H9 (cell line): ENCODE results near the gene CCDC27. TPM values are rescaled to one million over a fixed set of nuclear protein-coding genes. Genes with fewer than 3 reads are reported as not detected.

Experiments
- DNase-seq: peaks from one replicate; pipeline ENCODE4 v3.0.0-alpha.2; 2017
- H2AFZ ChIP-seq: one replicate; pipeline ENCODE4 v1.6.1; 2013; ENCODE audit warnings: mild to moderate bottlenecking, low read length, control low read depth, moderate library complexity
- H2AK5ac ChIP-seq: 2 replicates; pipeline ENCODE4 v1.6.1; 2013; ENCODE audit warnings: low read length, control low read depth, mixed read lengths; ENCODE audit not compliant: insufficient read length
- H2BK120ac ChIP-seq: one replicate; pipeline ENCODE4 v1.6.1; 2013; ENCODE audit warnings: low read depth, mild to moderate bottlenecking, low read length, control low read depth, inconsistent platforms; ENCODE audit not compliant: poor library complexity, severe bottlenecking
- H2BK12ac ChIP-seq: 2 replicates; pipeline ENCODE4 v1.6.1; 2013; ENCODE audit warnings: low read length, control low read depth, mixed read lengths, low read depth; ENCODE audit not compliant: insufficient read length
- H2BK15ac ChIP-seq: 2 replicates; pipeline ENCODE4 v1.6.1; 2013; ENCODE audit warnings: low read depth, low read length, control low read depth
- H2BK20ac ChIP-seq: one replicate; pipeline ENCODE4 v1.6.1; 2013; ENCODE audit warnings: low read depth, mild to moderate bottlenecking, low read length, control low read depth, inconsistent platforms; ENCODE audit not compliant: poor library complexity, severe bottlenecking
- H2BK5ac ChIP-seq: 2 replicates; pipeline ENCODE4 v1.6.1; 2013; ENCODE audit warnings: low read length, control low read depth, mixed read lengths; ENCODE audit not compliant: insufficient read length
- H3K14ac ChIP-seq: 2 replicates; pipeline ENCODE4 v1.6.1; 2013; ENCODE audit warnings: low read length, control low read depth; ENCODE audit not compliant: insufficient read depth
- H3K18ac ChIP-seq: 2 replicates; pipeline ENCODE4 v1.6.1; 2013; ENCODE audit warnings: low read depth, mild to moderate bottlenecking, mixed read lengths, low read length, control low read depth; ENCODE audit not compliant: insufficient read length
- H3K23ac ChIP-seq: 2 replicates; pipeline ENCODE4 v1.6.1; 2013; ENCODE audit warnings: low read length, control low read depth, mixed read lengths, low read depth; ENCODE audit not compliant: insufficient read length
- H3K23me2 ChIP-seq: 2 replicates; pipeline ENCODE4 v1.6.1; 2013; ENCODE audit warnings: low read depth, mild to moderate bottlenecking, mixed read lengths, low read length, control low read depth; ENCODE audit not compliant: insufficient read length, poor library complexity, severe bottlenecking
- H3K27ac ChIP-seq: 2 replicates; pipeline ENCODE4 v1.5.1; 2013; ENCODE audit warnings: low read length, control low read depth, mixed read lengths, low read depth; ENCODE audit not compliant: insufficient read length
- H3K27me3 ChIP-seq: 2 replicates; pipeline ENCODE4 v1.6.1; 2013; ENCODE audit warnings: low read length, control low read depth, inconsistent platforms; ENCODE audit not compliant: insufficient read depth
- H3K4ac ChIP-seq: 2 replicates; pipeline ENCODE4 v1.6.1; 2013; ENCODE audit warnings: low read depth, mild to moderate bottlenecking, control low read depth, inconsistent platforms, low read length, moderate library complexity
- H3K4me1 ChIP-seq: 2 replicates; pipeline ENCODE4 v1.6.1; 2013; ENCODE audit warnings: low read length, control low read depth, inconsistent platforms; ENCODE audit not compliant: insufficient read depth
- H3K4me2 ChIP-seq: 2 replicates; pipeline ENCODE4 v1.6.1; 2013; ENCODE audit warnings: low read length, control low read depth, mixed read lengths; ENCODE audit not compliant: insufficient read length, insufficient read depth
- H3K56ac ChIP-seq: 2 replicates; pipeline ENCODE4 v1.6.1; 2013; ENCODE audit warnings: low read depth, mild to moderate bottlenecking, mixed read lengths, low read length, control low read depth; ENCODE audit not compliant: insufficient read length
- H3K79me1 ChIP-seq: 2 replicates; pipeline ENCODE4 v1.6.1; 2013; ENCODE audit warnings: low read depth, mild to moderate bottlenecking, moderate library complexity, low read length, control low read depth, inconsistent platforms; ENCODE audit not compliant: insufficient read depth, poor library complexity, severe bottlenecking
- H3K79me2 ChIP-seq: 2 replicates; pipeline ENCODE4 v1.6.1; 2013; ENCODE audit warnings: low read length, control low read depth, inconsistent platforms; ENCODE audit not compliant: insufficient read depth
- H3K9ac ChIP-seq: 2 replicates; pipeline ENCODE4 v1.6.1; 2013; ENCODE audit warnings: low read length, control low read depth, mixed read lengths; ENCODE audit not compliant: insufficient read length; ENCODE audit errors: extremely low read depth
- H3K9me3 ChIP-seq: one replicate; pipeline ENCODE4 v1.6.1; 2013; ENCODE audit warnings: low read depth, low read length, inconsistent platforms; ENCODE audit not compliant: control insufficient read depth
- H3T11ph ChIP-seq: one replicate; pipeline ENCODE4 v1.6.1; 2013; ENCODE audit warnings: mild to moderate bottlenecking, low read length, control low read depth, inconsistent platforms
- H4K20me1 ChIP-seq: one replicate; pipeline ENCODE4 v1.6.1; 2013; ENCODE audit not compliant: control insufficient read depth, insufficient read length, insufficient read depth
- H4K5ac ChIP-seq: 2 replicates; pipeline ENCODE4 v1.6.1; 2013; ENCODE audit warnings: low read depth, mild to moderate bottlenecking, mixed read lengths, low read length, control low read depth; ENCODE audit not compliant: insufficient read length
- H4K8ac ChIP-seq: replicated peaks from 2 replicates; pipeline ENCODE4 v1.6.1; 2013; ENCODE audit warnings: low read length, control low read depth, mixed read lengths, low read depth; ENCODE audit not compliant: insufficient read length
- H4K91ac ChIP-seq: 2 replicates; pipeline ENCODE4 v1.6.1; 2013; ENCODE audit warnings: low read depth, mild to moderate bottlenecking, moderate library complexity, mixed read lengths, low read length, control low read depth; ENCODE audit not compliant: insufficient read length
- H3K27ac Mint-ChIP-seq, 3 experiments: 2 replicates in 2 of 3; 3 replicates in 1 of 3; pipeline ENCODE4 v1.8.0; 2020 to 2021; ENCODE audit warnings: mixed read lengths in 3 of 3, mild to moderate bottlenecking in 1 of 3, moderate library complexity in 1 of 3
- H3K27me3 Mint-ChIP-seq: 2 replicates; pipeline ENCODE4 v1.8.0; 2021; ENCODE audit warnings: low read depth, mild to moderate bottlenecking, moderate library complexity, mixed read lengths
- H3K36me3 Mint-ChIP-seq, 3 experiments: 2 replicates in 2 of 3; 3 replicates in 1 of 3; pipeline ENCODE4 v1.8.0; 2020 to 2021; ENCODE audit warnings: low read depth in 3 of 3, mixed read lengths in 3 of 3; ENCODE audit not compliant: insufficient read depth in 1 of 3
- H3K4me1 Mint-ChIP-seq, 2 experiments: 2 replicates each; pipeline ENCODE4 v1.8.0; 2020; ENCODE audit warnings: mixed read lengths in 2 of 2
- H3K4me3 Mint-ChIP-seq, 2 experiments: 2 replicates in 1 of 2; 3 replicates in 1 of 2; pipeline ENCODE4 v1.8.0; 2020 to 2021; ENCODE audit warnings: mild to moderate bottlenecking in 2 of 2, mixed read lengths in 2 of 2, moderate library complexity in 1 of 2
- H3K9me3 Mint-ChIP-seq, 2 experiments: 2 replicates in 1 of 2; 3 replicates in 1 of 2; pipeline ENCODE4 v1.8.0; 2020; ENCODE audit warnings: mild to moderate bottlenecking in 2 of 2, mixed read lengths in 2 of 2, moderate library complexity in 1 of 2
- WGBS: extraction: QIAGEN DNeasy Blood & Tissue Kit; methylation state at CpG from one replicate; pipeline ENCODE4 v1.1.7; 2013; ENCODE audit warnings: missing lambda C conversion rate, low lambda C conversion rate, mixed read lengths; ENCODE audit not compliant: insufficient read length; ENCODE audit errors: extremely low coverage; 5-methylcytosine and 5-hydroxymethylcytosine counted together
- total RNA-seq: library from RNA; stranded (reverse); gene quantifications from 2 replicates; pipeline ENCODE4 v1.2.1, GENCODE V29; 2021
- TF ChIP-seq, protein P1 (sequence below): fragments of 200-600 bp; sonication (generic); conservative IDR thresholded peaks from 3 replicates; pipeline ENCODE4 v1.8.0; 2021; ENCODE audit warnings: antibody characterized with exemption, mild to moderate bottlenecking

CCDC27 gene
- total RNA-seq, 1 experiment from 2014 or later: not detected

DNA sequence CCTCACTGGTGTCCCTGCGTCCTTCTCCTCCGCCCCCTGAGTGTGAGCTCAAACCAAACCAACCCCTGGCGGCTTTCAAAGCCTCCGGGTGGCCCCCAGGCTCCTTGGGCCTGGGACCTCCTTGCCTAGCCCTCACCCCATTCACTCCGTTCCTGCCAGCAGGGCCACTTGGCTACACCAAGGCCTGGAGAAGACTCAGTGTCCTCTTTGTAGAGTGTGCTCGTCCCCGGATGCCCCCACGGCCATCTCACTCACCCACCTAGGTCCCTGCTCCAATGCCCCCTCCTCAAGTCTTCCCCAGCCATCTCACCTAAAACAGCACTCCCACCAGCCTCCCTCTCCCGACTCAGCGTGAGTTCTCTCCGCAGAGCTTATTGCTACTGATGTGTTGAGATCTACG, 7.2 kb upstream of the CCDC27 start:
- H2BK15ac ChIP-seq: no peak overlapping the region
- Mint-ChIP-seq H3K27me3 (peaks cover 1% of the 10 kb centered on the region; the same call in 1 of the 2 replicates), H3K4me1 (peaks cover 18 to 19% of the 10 kb centered on the region in 2 experiments), H3K27ac (peak overlapping the region in 2 of 3 experiments; percentile 62 to 94; a peak in 5 of 7 replicates), H3K4me3 (peak overlapping the region; percentile 92 to 95), H3K36me3 (peaks cover 24 to 43% (median 38%) of the 10 kb centered on the region in 3 experiments; a peak in 6 of 7 replicates), H3K9me3 (no peaks in the 10 kb centered on the region)
- peaks cover 11% of the 10 kb centered on the region for H3K23me2 ChIP-seq
- no peaks in the 10 kb centered on the region for H3K27me3 ChIP-seq
- H4K20me1 ChIP-seq: peaks cover 5% of the 10 kb centered on the region
- no peak overlapping the region for H3K27ac ChIP-seq
- H3K23ac ChIP-seq: no peak overlapping the region
- no peak overlapping the region for H4K8ac ChIP-seq
- no peak overlapping the region for H3K9ac ChIP-seq
- H3K56ac ChIP-seq: no peak overlapping the region
- no peaks in the 10 kb centered on the region for H3K9me3 ChIP-seq
- H2BK5ac ChIP-seq: no peak overlapping the region
- no peak overlapping the region for H3K4ac ChIP-seq
- no peak overlapping the region for H4K91ac ChIP-seq
- peaks cover 2% of the 10 kb centered on the region; the same call in 1 of the 2 replicates for H3K79me2 ChIP-seq
- H3K4me1 ChIP-seq: peaks cover 5% of the 10 kb centered on the region; the same call in 1 of the 2 replicates
- no peak overlapping the region for H3T11ph ChIP-seq
- H3K4me2 ChIP-seq: no peak overlapping the region
- no peak overlapping the region for H2BK12ac ChIP-seq
- H2AFZ ChIP-seq: no peak overlapping the region
- no peak overlapping the region for H2AK5ac ChIP-seq
- TF ChIP-seq, protein P1, sequence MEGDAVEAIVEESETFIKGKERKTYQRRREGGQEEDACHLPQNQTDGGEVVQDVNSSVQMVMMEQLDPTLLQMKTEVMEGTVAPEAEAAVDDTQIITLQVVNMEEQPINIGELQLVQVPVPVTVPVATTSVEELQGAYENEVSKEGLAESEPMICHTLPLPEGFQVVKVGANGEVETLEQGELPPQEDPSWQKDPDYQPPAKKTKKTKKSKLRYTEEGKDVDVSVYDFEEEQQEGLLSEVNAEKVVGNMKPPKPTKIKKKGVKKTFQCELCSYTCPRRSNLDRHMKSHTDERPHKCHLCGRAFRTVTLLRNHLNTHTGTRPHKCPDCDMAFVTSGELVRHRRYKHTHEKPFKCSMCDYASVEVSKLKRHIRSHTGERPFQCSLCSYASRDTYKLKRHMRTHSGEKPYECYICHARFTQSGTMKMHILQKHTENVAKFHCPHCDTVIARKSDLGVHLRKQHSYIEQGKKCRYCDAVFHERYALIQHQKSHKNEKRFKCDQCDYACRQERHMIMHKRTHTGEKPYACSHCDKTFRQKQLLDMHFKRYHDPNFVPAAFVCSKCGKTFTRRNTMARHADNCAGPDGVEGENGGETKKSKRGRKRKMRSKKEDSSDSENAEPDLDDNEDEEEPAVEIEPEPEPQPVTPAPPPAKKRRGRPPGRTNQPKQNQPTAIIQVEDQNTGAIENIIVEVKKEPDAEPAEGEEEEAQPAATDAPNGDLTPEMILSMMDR: no peak
- WGBS: no CpG with 5 or more reads among the region's 12 CpGs
- no peak overlapping the region for H3K14ac ChIP-seq
- H4K5ac ChIP-seq: no peak overlapping the region
- no peak overlapping the region for H2BK20ac ChIP-seq
- DNase-seq: no peak
- H2BK120ac ChIP-seq: no peak overlapping the region
- H3K18ac ChIP-seq: no peak overlapping the region
- no peaks in the 10 kb centered on the region for H3K79me1 ChIP-seq
